ENCODE measurements around the gene USP9X. TPM values are rescaled to one million over a fixed set of nuclear protein-coding genes. Genes with fewer than 3 reads are reported as not detected.
"Not testable (repeated sequence)": the region's sequence is repeated elsewhere in the genome, so short reads cannot be mapped to it uniquely, and the experiment has no call there.

Gene USP9X
- total and polyA plus RNA-seq, 2 donors (not counting 1 experiment from before 2014, with no cell fraction given): 54.0 to 161 TPM

DNA sequence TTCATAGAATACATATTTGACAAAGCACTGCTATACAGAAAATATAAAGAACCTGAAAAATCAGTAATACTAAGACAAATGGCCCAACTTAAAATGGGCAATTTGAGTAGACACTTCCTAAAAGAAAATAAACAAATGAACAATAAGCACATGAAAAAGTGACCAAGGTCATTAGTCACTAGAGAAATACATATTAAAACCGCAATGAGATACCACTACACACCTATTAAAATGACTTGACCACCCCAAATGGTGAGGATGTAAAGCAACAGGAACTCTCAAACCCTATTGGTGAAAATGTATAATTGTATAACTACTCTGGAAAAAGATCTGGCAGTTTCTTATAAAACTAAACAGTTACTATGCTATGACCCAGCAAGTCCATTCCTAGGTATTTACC, 34.0 kb upstream of the USP9X start:
- Histone ChIP-seq H3K79me2 (ENCODE audit: control insufficient read depth, insufficient read depth, low read length) (no peaks in the 10 kb centered on the region), H2AFZ (ENCODE audit: low read length) (no peak overlapping the region), H3K4me1 (ENCODE audit: control insufficient read depth, extremely low read depth, insufficient read depth, low read length) (no peaks in the 10 kb centered on the region), H3K9ac (ENCODE audit: insufficient read depth, low read length) (no peak overlapping the region), H3K4me3 (replicated peaks in 1 of 4; ENCODE audit: control extremely low read depth in 1 of 4, insufficient read depth in 1 of 4, low read depth in 3 of 4, low read length in 4 of 4) (no peak overlapping the region), H3K36me3 (ENCODE audit: control insufficient read depth, insufficient read depth, low read length) (no peaks in the 10 kb centered on the region), H3K4me2 (ENCODE audit: extremely low read depth, insufficient read depth, low read length) (no peak overlapping the region), H3K27me3 (ENCODE audit: control insufficient read depth, insufficient read depth, low read length) (no peaks in the 10 kb centered on the region), H3K9me3 (ENCODE audit: control insufficient read depth, insufficient read depth, low read depth, low read length) (no peaks in the 10 kb centered on the region), H3K27ac (ENCODE audit: insufficient read depth, low read length) (no peak overlapping the region), H4K20me1 (ENCODE audit: control insufficient read depth, extremely low read depth, insufficient read depth, low read length) (no peaks in the 10 kb centered on the region)
- TF ChIP-seq EZH2 (IDR thresholded peaks at IDR 0.05; ENCODE audit: low read length, missing control alignments): no peak
- TF ChIP-seq, protein P1, sequence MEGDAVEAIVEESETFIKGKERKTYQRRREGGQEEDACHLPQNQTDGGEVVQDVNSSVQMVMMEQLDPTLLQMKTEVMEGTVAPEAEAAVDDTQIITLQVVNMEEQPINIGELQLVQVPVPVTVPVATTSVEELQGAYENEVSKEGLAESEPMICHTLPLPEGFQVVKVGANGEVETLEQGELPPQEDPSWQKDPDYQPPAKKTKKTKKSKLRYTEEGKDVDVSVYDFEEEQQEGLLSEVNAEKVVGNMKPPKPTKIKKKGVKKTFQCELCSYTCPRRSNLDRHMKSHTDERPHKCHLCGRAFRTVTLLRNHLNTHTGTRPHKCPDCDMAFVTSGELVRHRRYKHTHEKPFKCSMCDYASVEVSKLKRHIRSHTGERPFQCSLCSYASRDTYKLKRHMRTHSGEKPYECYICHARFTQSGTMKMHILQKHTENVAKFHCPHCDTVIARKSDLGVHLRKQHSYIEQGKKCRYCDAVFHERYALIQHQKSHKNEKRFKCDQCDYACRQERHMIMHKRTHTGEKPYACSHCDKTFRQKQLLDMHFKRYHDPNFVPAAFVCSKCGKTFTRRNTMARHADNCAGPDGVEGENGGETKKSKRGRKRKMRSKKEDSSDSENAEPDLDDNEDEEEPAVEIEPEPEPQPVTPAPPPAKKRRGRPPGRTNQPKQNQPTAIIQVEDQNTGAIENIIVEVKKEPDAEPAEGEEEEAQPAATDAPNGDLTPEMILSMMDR (conservative IDR thresholded peaks at IDR 0.05 in 1 of 2, IDR thresholded peaks at IDR 0.05 in 1 of 2; ENCODE audit: low read depth in 1 of 2, low read length in 2 of 2): no peak
- no peak for DNase-seq (ENCODE audit: low read depth in 2 of 2)

DNA sequence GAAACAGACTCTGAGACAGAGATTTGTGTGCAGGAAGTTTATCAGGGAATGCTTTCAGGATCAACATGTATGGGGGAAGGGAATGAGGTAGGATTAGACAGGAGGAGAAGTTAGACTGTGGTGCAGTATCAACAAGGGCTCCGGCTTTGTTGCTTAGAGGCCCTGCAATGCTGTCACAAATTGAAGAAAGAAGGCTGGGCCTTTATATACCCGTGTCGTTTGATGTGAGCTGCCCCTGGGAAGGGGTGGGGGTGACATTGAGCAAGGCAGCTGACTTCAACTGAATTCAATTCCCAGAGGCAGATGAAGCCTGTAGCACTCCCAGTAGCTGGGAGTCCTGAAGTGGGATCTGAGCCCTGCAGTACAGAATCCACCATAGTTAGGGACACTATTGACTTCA, 29.5 kb upstream of the USP9X start:
- no peak overlapping the region for H3K4me2 ChIP-seq (ENCODE audit: extremely low read depth, insufficient read depth, low read length)
- H3K4me3 ChIP-seq (replicated peaks in 1 of 4; ENCODE audit: control extremely low read depth in 1 of 4, insufficient read depth in 1 of 4, low read depth in 3 of 4, low read length in 4 of 4): no peak overlapping the region
- H3K9me3 ChIP-seq (ENCODE audit: control insufficient read depth, insufficient read depth, low read depth, low read length): no peaks in the 10 kb centered on the region
- no peak for TF ChIP-seq EZH2 (IDR thresholded peaks at IDR 0.05; ENCODE audit: low read length, missing control alignments)
- TF ChIP-seq, protein P1 (conservative IDR thresholded peaks at IDR 0.05 in 1 of 2, IDR thresholded peaks at IDR 0.05 in 1 of 2; ENCODE audit: low read depth in 1 of 2, low read length in 2 of 2): no peak
- H2AFZ ChIP-seq (ENCODE audit: low read length): no peak overlapping the region
- H3K9ac ChIP-seq (ENCODE audit: insufficient read depth, low read length): no peak overlapping the region
- DNase-seq (ENCODE audit: low read depth in 2 of 2): no peak
- no peaks in the 10 kb centered on the region for H4K20me1 ChIP-seq (ENCODE audit: control insufficient read depth, extremely low read depth, insufficient read depth, low read length)
- H3K27me3 ChIP-seq (ENCODE audit: control insufficient read depth, insufficient read depth, low read length): no peaks in the 10 kb centered on the region
- no peak overlapping the region for H3K27ac ChIP-seq (ENCODE audit: insufficient read depth, low read length)
- H3K36me3 ChIP-seq (ENCODE audit: control insufficient read depth, insufficient read depth, low read length): no peaks in the 10 kb centered on the region
- H3K79me2 ChIP-seq (ENCODE audit: control insufficient read depth, insufficient read depth, low read length): no peaks in the 10 kb centered on the region
- no peaks in the 10 kb centered on the region for H3K4me1 ChIP-seq (ENCODE audit: control insufficient read depth, extremely low read depth, insufficient read depth, low read length)

DNA sequence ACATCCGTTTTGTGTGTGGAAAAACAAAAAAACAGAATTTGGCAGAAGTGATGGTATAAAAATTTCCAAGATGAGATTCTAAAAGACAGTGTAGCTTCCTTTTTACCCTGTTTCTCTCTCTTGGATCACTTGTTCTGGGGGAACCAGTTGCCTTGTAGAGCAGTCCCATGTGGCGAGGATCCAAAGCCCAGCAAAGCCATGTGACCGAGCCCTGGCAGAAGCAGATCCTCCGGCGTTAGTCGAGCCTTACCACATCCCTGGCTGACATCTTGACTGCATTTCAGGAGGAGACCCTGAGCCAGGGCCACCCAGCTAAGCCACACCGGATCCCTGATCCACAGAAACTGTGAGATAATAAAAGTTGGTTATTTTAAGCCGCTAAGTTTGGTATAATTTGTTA, 22.0 kb upstream of the USP9X start:
- H3K9me3 ChIP-seq (ENCODE audit: control insufficient read depth, insufficient read depth, low read depth, low read length); H2AFZ ChIP-seq (ENCODE audit: low read length); H4K20me1 ChIP-seq (ENCODE audit: control insufficient read depth, extremely low read depth, insufficient read depth, low read length); H3K36me3 ChIP-seq (ENCODE audit: control insufficient read depth, insufficient read depth, low read length); H3K27me3 ChIP-seq (ENCODE audit: control insufficient read depth, insufficient read depth, low read length); H3K79me2 ChIP-seq (ENCODE audit: control insufficient read depth, insufficient read depth, low read length); DNase-seq (ENCODE audit: low read depth in 2 of 2); H3K4me2 ChIP-seq (ENCODE audit: extremely low read depth, insufficient read depth, low read length); H3K9ac ChIP-seq (ENCODE audit: insufficient read depth, low read length); H3K4me1 ChIP-seq (ENCODE audit: control insufficient read depth, extremely low read depth, insufficient read depth, low read length); H3K4me3 ChIP-seq (replicated peaks in 1 of 4; ENCODE audit: control extremely low read depth in 1 of 4, insufficient read depth in 1 of 4, low read depth in 3 of 4, low read length in 4 of 4): not testable (repeated sequence)
- H3K27ac ChIP-seq (ENCODE audit: insufficient read depth, low read length): peak overlapping the region; percentile 32

Data from fibroblast of lung (primary cell).